Stimulated activated CD4-positive, alpha-beta T cell treated with anti-CD3 and anti-CD28 coated beads, Interleukin-2, amount 100 ng/mL, for 24 hours (primary cell): ENCODE data around the gene CRKL.
A peak's percentile ranks its signal among the peaks of the same experiment; 100 is the strongest.
"Not testable (repeated sequence)": the region's sequence is repeated elsewhere in the genome, so short reads cannot be mapped to it uniquely, and the experiment has no call there.

ENCODE experiments used
- DNase-seq, 2 donors: peaks; one replicate each; pipeline ENCODE4 v3.0.0-alpha.2; 2020

The CRKL gene, protein sequence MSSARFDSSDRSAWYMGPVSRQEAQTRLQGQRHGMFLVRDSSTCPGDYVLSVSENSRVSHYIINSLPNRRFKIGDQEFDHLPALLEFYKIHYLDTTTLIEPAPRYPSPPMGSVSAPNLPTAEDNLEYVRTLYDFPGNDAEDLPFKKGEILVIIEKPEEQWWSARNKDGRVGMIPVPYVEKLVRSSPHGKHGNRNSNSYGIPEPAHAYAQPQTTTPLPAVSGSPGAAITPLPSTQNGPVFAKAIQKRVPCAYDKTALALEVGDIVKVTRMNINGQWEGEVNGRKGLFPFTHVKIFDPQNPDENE

GRCh38 chr22:20916916-20917810, at the start of gene CRKL:
CRKL (plus strand) TSS chr22:20917407; CDS start chr22:20917935, 528 bp downstream.
- DNase-seq = peak; percentile 96

DNA sequence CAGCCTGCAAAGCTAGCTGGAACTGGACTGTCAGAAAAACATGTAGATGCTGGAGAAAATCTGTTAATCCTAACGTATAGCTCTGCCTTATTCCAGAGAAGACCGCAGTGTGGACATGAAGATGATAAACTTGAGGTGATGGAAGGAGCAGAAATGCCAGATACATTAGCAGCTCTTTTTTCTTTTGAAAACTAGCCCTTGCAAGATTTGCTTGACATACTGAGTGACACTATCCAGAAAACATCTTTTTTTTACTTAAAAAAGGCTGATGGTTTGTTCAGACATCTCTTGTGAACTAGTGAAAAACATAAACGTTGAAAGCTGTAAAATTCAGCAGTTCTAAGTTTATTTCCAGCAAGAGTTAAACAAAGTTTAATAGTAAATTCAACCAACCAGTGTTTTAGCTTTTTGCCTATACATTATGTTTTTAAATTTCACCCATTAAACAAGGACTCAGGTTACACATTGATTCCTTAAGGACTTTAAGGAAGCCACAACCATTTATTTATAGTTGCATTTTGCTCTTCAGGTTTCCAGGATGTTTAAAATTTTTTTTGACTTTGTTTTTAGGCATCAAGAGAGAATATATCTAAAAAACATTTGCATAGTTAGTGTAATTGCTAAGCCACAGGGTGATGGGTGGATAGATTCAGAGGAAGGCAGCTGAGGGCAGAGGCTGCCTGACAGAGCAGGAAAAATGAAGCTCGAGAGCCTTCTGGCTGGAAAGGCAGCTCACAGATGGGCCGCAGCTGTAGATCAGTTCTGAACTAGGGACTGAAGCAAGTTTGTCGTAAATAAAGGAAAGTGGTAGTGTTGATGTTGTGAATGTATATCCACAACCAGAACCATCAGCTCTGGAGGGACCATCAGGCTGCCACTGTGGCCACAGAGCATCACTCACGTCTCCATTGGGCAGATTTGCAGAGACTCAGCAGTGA, 48.9 kb upstream of the CRKL start:
- DNase-seq = no peak

DNA sequence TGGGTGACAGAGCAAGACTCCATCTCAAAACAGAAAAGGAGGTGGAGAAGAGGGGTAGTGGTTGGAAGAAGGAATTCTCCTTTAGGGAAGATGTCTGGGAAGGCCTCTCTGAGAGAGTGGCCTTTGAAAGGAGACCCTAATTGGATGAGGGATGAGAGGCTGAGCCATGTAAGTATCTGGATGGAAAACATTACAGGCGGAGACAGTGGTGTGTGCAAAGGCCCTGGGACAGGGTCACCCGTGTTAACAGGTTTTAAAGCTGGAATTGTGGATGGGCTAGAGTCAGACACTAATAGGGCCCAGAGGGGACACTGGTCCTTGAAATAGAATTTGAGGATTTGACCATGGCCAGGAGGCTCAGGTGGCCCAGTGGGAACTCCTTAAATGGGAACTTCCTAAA, 48.0 kb upstream of the CRKL start:
- no peak for DNase-seq

- no peak for DNase-seq
These were observed 44.0 kb upstream of the CRKL start for GRCh38 chr22:20873214-20873613.

DNA sequence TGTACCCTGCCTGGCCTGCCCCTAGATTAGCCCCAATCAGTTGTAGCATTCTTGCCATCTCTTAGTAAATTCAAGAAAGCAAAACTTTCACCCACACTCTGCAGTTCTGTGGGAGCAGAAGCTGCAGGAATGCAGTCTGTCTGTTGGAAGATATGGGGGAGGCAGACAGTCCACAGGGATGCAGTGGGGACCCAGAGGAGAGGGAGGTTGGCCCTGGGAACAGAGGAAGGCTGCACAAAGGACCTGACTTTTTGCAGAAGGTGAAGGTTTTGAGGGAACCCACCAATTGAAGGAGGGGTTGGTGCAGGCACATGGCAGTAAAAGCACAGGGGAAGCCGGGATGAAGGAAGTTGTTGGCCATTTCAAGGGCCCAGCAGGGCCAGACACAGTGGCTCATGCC, 41.9 kb upstream of the CRKL start:
- DNase-seq = no peak

DNA sequence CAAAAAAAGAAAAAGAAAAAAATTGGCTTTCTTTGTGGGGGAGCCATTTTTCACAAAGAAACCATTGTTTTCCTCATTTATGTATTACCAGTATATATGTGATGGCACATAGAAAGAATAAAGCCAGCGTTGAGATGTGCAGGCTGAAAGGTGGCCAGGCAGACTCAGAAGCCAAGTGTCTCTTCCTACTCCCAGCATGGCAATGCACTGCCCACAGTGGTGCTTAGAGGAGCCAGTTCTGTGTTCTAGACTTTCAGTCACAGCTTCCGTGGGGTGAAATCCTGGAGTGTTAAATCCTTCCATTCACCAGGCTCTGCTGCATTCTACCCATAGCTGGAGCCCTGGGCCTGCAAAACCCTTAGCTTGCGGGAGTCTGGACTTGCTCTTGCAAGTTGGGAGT, 39.5 kb upstream of the CRKL start:
- no peak for DNase-seq

GRCh38 chr22:20881231-20881630, 36.0 kb upstream of the CRKL start:
- no peak for DNase-seq

DNA sequence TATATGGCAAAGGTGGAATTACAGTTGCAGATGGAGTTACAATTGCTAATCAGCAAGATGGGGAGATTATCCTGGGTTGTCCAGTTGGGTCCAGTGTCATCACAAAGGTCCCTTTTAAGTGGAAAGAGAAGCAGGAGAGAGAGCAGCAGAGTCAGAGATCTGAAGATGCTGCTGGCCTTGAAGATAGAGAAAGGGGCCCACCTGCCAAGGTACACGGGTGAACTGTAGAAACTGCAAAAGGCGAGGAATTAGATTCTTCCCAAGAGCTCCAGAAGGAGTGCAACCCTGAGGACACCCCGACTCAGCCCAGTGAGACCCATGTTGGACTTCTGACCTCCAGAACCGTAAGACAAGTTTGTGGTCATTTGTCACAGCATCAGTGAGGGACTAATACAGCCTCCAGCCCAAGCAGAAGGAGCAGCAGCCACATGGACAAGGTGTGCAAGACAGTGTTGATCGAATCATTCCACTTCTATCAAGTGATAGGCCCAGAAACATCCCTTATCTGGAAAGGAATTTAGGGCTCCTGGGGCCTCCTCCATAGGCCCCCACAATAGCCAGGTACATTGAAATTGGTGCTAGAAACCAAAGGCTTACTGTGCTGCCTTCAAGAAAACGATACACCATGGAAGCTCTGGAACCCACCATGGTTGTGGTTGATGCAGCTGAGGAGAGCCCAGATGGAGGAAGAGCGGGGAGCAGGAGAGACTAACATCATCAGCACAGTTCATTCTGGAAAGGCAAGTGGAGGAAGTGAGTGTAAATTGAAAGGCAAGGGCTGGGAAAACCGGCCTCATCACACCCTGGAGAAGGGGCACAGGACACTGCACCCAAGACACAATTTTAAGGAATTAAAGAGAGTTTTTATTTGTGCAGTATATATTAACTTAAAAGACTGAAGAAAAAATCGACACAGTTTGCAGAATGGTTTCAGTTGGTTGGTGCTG, 35.1 kb upstream of the CRKL start:
- DNase-seq = no peak

- DNase-seq = no peak
These were observed 34.4 kb upstream of the CRKL start for GRCh38 chr22:20882855-20883254.

- no peak for DNase-seq
These were observed 32.8 kb upstream of the CRKL start for GRCh38 chr22:20884454-20884853.

- DNase-seq = no peak
These were observed 32.1 kb upstream of the CRKL start for GRCh38 chr22:20885017-20885556.

GRCh38 chr22:20885557-20886323, 31.5 kb upstream of the CRKL start:
- peak; percentile 31 to 59 for DNase-seq

- no peak for DNase-seq
These were observed 29.8 kb upstream of the CRKL start for GRCh38 chr22:20887375-20887774.

GRCh38 chr22:20889025-20889704, 28.0 kb upstream of the CRKL start:
- no peak for DNase-seq

- DNase-seq = no peak
These were observed 27.2 kb upstream of the CRKL start for GRCh38 chr22:20889904-20890540.

GRCh38 chr22:20890975-20891374, 26.2 kb upstream of the CRKL start:
- DNase-seq = no peak

GRCh38 chr22:20897737-20898136, 19.5 kb upstream of the CRKL start:
- DNase-seq = not testable (repeated sequence)

DNA sequence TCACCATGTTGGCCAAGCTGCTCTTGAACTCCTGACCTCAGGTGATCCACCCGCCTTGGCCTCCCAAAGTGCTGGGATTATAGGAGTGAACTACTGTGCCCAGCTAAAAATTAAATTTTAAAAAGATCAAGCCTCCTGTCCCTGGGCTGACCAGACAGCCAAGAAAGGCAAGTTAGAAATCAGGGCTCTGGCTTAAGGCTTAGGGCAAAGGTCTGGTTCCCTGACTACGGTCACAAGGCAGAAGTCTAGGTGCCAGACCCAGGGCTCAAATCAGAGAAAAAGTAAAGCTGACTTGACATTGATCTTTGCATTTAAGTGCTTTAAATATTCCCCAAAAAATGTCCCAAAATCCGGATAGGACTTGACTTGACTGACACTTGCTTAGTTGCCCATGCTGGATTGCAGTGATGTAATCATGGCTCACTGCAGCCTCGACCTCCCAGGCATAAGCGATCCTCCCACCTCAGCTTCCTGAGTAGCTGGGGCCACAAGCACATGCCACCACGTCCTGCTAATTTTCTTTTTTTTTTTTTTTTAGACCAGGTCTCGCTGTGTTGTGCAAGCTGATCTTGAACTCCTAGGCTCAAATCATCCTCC, 17.3 kb upstream of the CRKL start:
- DNase-seq = no peak
